D721Med (cell line): ENCODE measurements around the gene RPS27L.

Experiments used
- DNase-seq: peaks from one replicate; pipeline ENCODE4 v3.0.0; 2011; ENCODE audit warnings: low spot score; ENCODE audit not compliant: insufficient read length
- FAIRE-seq: peaks from 2 replicates; lab custom pipeline; 2011; peaks lifted over from hg19 to GRCh38; lab: Jason Lieb, UNC
- CTCF ChIP-seq: IDR thresholded peaks from 2 replicates; pipeline ENCODE4 v1.5.1; 2012; ENCODE audit warnings: mild to moderate bottlenecking, control low read depth; ENCODE audit not compliant: insufficient read depth; ENCODE audit errors: missing control alignments

RPS27L gene

GRCh38 chr15:63157891-63158431, 684 bp upstream of the RPS27L start:
- no peak for TF ChIP-seq CTCF
- FAIRE-seq (no peak), DNase-seq (no peak)

- TF ChIP-seq CTCF = no peak
- FAIRE-seq = no peak
- DNase-seq = no peak
These were observed 541 bp downstream of the RPS27L start for GRCh38 chr15:63156755-63157117.

- FAIRE-seq (no peak), DNase-seq (no peak)
- no peak for TF ChIP-seq CTCF
These were observed 1.1 kb downstream of the RPS27L start for GRCh38 chr15:63156086-63156710.

GRCh38 chr15:63155486-63155885, 1.8 kb downstream of the RPS27L start:
- DNase-seq = no peak
- no peak for TF ChIP-seq CTCF
- no peak for FAIRE-seq

GRCh38 chr15:63151665-63152064, 5.6 kb downstream of the RPS27L start:
- FAIRE-seq (no peak), DNase-seq (no peak)

GRCh38 chr15:63146684-63147083, 10.6 kb downstream of the RPS27L start:
- TF ChIP-seq CTCF = peak; percentile 12
- FAIRE-seq = no peak
- DNase-seq = no peak

More at GRCh38 chr15:63151665-63152064, 5.6 kb downstream of the RPS27L start:
- no peak for TF ChIP-seq CTCF

- FAIRE-seq (no peak), DNase-seq (no peak)
- TF ChIP-seq CTCF = no peak
These were observed 11.9 kb downstream of the RPS27L start for GRCh38 chr15:63145426-63145825.
